ENCODE measurements around the gene CEBPG. TPM values are rescaled to one million over a fixed set of nuclear protein-coding genes. Genes with fewer than 3 reads are reported as not detected.

Gene CEBPG
- total RNA-seq, 1 experiment from 2014 or later = 91.3 TPM

DNA sequence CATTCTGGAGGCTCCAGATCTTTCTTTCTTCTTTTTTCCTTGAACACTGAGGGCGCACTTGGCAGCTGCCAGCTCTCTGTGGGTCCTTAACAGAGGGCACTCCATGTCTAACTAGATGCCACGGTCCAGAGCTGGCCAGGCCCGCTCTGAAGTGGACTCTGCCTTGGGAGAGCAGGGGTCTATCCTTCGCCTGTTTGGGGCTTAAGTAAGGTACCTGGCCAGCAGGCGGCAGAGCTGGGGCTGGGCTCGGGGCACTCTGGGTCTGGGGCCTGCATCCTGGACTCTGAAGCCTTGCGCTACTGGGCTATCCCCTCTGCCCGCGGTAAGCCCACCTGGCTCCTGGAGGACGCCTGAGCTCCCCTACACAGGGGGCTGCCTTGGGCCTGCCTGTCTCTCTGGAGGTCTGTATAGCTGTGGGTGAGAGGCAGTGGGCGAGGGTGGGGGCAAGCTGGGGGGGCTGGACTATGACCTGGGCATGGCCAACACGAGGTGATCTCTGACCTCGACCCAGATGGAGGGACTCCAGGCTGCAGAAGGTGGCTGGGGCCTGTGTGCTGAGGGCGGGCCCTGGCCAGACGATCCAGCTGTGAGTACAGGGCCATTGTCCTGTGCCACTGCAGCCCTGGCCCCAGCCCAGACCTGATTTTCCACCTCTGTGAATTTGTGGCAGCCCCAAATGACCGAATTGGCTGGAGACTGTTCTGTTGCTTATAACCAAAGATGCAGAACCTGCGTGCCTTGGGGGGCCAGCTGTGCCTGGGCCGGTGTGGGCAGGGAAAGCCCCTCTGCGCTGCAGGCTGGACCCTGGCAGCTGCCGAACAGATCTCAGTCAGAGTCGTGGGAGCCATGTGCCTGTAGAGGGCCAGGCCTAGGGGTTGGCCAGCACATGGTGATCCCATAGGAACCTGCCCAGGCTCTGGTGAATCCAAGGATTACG lies 26.5 kb downstream of the CEBPG start:
- no TSS peak for BruUV-seq (replicated peaks)
- ChIA-PET POLR2A (no interaction called here), CTCF (interaction anchor here (0.5 to 28.9 kb wide), 7 partner anchors 14 to 746 kb away, joined by 3 to 530 read pairs (median 3); partner anchors contain the start of gene FAAP24)
- no peaks in the 10 kb centered on the region for H3K9me3 Mint-ChIP-seq (ENCODE audit: unreplicated experiment)
- no peak overlapping the region for H3K27ac Mint-ChIP-seq (ENCODE audit: low read depth, unreplicated experiment)
- peaks cover 3% of the 10 kb centered on the region for H3K4me1 Mint-ChIP-seq (ENCODE audit: insufficient read depth, unreplicated experiment)
- no peaks in the 10 kb centered on the region for H3K36me3 Mint-ChIP-seq (ENCODE audit: insufficient read depth, unreplicated experiment)
- no peak for DNase-seq (ENCODE audit: unreplicated experiment)
- no peaks in the 10 kb centered on the region for H3K27me3 Mint-ChIP-seq (ENCODE audit: insufficient read depth, unreplicated experiment)
- intact Hi-C loops (cut with micrococcal nuclease) = no loop called here
- H3K4me3 Mint-ChIP-seq (ENCODE audit: unreplicated experiment) = no peak overlapping the region
- TF ChIP-seq, protein P1, sequence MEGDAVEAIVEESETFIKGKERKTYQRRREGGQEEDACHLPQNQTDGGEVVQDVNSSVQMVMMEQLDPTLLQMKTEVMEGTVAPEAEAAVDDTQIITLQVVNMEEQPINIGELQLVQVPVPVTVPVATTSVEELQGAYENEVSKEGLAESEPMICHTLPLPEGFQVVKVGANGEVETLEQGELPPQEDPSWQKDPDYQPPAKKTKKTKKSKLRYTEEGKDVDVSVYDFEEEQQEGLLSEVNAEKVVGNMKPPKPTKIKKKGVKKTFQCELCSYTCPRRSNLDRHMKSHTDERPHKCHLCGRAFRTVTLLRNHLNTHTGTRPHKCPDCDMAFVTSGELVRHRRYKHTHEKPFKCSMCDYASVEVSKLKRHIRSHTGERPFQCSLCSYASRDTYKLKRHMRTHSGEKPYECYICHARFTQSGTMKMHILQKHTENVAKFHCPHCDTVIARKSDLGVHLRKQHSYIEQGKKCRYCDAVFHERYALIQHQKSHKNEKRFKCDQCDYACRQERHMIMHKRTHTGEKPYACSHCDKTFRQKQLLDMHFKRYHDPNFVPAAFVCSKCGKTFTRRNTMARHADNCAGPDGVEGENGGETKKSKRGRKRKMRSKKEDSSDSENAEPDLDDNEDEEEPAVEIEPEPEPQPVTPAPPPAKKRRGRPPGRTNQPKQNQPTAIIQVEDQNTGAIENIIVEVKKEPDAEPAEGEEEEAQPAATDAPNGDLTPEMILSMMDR (IDR thresholded peaks at IDR 0.05; ENCODE audit: unreplicated experiment) = no peak

DNA sequence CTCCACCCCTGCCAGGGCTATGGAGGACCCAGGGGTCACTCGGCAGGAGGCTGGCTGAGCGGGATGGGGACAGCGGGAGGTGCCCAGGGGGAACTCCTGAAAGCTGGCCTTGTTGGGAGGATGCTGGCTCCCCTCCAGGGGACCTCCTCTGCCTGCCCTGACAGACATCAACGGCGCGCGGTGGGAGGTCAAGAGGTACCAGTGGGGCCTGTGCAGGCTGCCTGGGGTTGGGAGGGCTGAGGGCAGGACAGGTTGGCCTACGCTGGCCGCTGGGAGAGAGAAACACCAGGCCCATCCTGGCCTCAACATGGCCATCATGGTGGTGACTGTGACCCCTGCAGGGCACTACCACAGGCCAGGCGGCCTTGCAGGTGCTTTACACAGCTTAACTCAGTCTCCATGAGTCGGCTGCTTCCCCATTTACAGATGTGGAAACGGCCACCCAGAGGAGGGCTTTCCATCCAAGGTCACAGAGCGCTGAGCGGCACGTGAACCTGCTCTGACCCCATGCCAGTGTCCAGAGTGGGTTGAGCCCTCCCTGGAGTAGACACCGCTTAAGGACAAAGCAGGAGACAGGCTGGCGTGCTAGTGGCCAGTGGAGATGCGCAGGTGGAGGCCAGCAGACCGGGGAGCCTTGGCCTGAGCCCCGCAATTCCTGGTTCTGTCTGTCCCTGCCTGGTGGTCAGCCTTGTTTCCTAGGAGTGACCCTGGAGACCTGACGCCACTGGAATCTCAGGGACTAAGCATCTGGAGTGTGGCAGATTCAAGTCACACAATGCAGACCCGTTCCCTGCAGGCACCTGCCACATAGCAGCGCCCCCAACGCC lies 27.6 kb downstream of the CEBPG start:
- intact Hi-C loops (cut with micrococcal nuclease) = no loop called here
- no peak overlapping the region for H3K27ac Mint-ChIP-seq (ENCODE audit: low read depth, unreplicated experiment)
- no peaks in the 10 kb centered on the region for H3K9me3 Mint-ChIP-seq (ENCODE audit: unreplicated experiment)
- ChIA-PET POLR2A (no interaction called here), CTCF (interaction anchor here (28.9 kb wide), 1 partner anchor 162 kb away, joined by 530 read pairs; no protein-coding TSS in a partner anchor)
- DNase-seq (ENCODE audit: unreplicated experiment) = no peak
- no peaks in the 10 kb centered on the region for H3K36me3 Mint-ChIP-seq (ENCODE audit: insufficient read depth, unreplicated experiment)
- H3K27me3 Mint-ChIP-seq (ENCODE audit: insufficient read depth, unreplicated experiment) = no peaks in the 10 kb centered on the region
- no TSS peak for BruUV-seq (replicated peaks)
- H3K4me3 Mint-ChIP-seq (ENCODE audit: unreplicated experiment) = no peak overlapping the region
- no peaks in the 10 kb centered on the region for H3K4me1 Mint-ChIP-seq (ENCODE audit: insufficient read depth, unreplicated experiment)
- TF ChIP-seq, protein P1 (IDR thresholded peaks at IDR 0.05; ENCODE audit: unreplicated experiment) = no peak

DNA sequence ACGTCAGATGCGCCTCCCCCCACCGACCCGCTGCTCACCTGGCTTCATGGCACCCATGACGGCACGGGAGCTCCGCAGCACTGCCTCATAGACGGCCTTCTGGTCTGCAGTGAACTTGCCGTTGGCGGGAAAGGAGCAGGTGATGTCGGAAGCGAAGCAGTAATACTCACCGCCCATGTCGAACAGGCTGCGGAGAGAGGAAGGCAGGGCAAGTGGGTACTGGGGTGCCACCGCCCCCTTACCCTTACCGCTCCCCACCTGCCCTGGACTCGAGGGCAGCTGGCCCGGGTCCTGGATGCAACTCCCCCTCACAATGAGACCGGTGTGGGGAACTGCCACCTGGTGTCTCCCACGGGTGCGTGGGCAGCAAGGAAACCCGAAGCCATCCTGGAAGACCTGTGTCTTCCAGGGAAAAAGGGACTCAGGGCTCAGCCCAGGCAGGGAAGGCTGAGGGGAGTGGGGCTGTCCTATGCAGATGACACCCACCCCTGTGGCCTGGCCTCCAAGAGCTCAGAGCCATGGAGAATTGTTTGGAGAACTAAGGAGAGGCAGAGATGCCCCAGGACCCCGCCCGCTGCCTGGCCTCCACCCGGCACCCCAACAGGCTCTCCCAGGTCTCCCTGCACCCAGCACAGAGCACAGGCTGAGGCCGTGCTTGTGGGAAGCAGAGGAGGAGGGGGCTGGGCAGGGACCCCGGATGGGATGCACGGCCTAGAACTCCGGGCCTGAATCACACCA lies 28.3 kb downstream of the CEBPG start:
- CTCF ChIA-PET = interaction anchor here (28.9 kb wide), 1 partner anchor 163 kb away, joined by 530 read pairs; no protein-coding TSS in a partner anchor
- H3K4me3 Mint-ChIP-seq (ENCODE audit: unreplicated experiment) = no peak overlapping the region
- intact Hi-C loops (cut with micrococcal nuclease) = no loop called here

More for the DNA sequence above, 28.3 kb downstream of the CEBPG start:
- Mint-ChIP-seq H3K27me3 (ENCODE audit: insufficient read depth, unreplicated experiment) (no peaks in the 10 kb centered on the region), H3K4me1 (ENCODE audit: insufficient read depth, unreplicated experiment) (no peaks in the 10 kb centered on the region), H3K27ac (ENCODE audit: low read depth, unreplicated experiment) (no peak overlapping the region), H3K36me3 (ENCODE audit: insufficient read depth, unreplicated experiment) (no peaks in the 10 kb centered on the region), H3K9me3 (ENCODE audit: unreplicated experiment) (no peaks in the 10 kb centered on the region)
- TF ChIP-seq, protein P1 (IDR thresholded peaks at IDR 0.05; ENCODE audit: unreplicated experiment) = no peak
- BruUV-seq (replicated peaks) = no TSS peak
- no peak for DNase-seq (ENCODE audit: unreplicated experiment)
- POLR2A ChIA-PET = no interaction called here

Data from MCF 10A (cell line).